HL-60 (cell line): ENCODE results near the gene TM7SF2.

ENCODE experiments used
- DNase-seq, 2 experiments: peaks; one replicate each; pipeline ENCODE4 v3.0.0-alpha.2; 2010 to 2020; ENCODE audit warnings: low read depth in 1 of 2, low spot score in 1 of 2
- H3K27ac ChIP-seq: fragments of 250-450 bp; sonication (Bioruptor Pico); replicated peaks from 2 replicates; pipeline ENCODE4 v1.5.1; 2020; ENCODE audit warnings: mild to moderate bottlenecking, moderate library complexity
- H3K27me3 ChIP-seq: fragments of 250-450 bp; sonication (Bioruptor Pico); 2 replicates; pipeline ENCODE4 v1.5.1; 2021; ENCODE audit warnings: mild to moderate bottlenecking, moderate library complexity; ENCODE audit not compliant: insufficient read depth, poor library complexity, severe bottlenecking
- H3K4me3 ChIP-seq: replicated peaks from 2 replicates; pipeline ENCODE4 v1.5.1; 2011; ENCODE audit warnings: mild to moderate bottlenecking, control low read depth, low read length; ENCODE audit not compliant: insufficient read depth
- CTCF ChIP-seq: IDR thresholded peaks from one replicate; pipeline ENCODE4 v1.5.1; 2011; ENCODE audit warnings: low read length, control low read depth, inconsistent platforms; ENCODE audit not compliant: insufficient read depth
- GABPA ChIP-seq: IDR thresholded peaks from 2 replicates; pipeline ENCODE4 v1.6.1; 2012; ENCODE audit warnings: low read depth
- POLR2AphosphoS5 ChIP-seq: IDR thresholded peaks from 2 replicates; pipeline ENCODE4 v1.6.1; 2012; ENCODE audit warnings: low read depth
- REST ChIP-seq: IDR thresholded peaks from 2 replicates; pipeline ENCODE4 v1.6.1; 2012; ENCODE audit warnings: low read depth; ENCODE audit not compliant: insufficient replicate concordance
- SPI1 ChIP-seq: IDR thresholded peaks from 2 replicates; pipeline ENCODE4 v1.6.1; 2012; ENCODE audit warnings: low read depth, mild to moderate bottlenecking, borderline replicate concordance

Gene TM7SF2

DNA sequence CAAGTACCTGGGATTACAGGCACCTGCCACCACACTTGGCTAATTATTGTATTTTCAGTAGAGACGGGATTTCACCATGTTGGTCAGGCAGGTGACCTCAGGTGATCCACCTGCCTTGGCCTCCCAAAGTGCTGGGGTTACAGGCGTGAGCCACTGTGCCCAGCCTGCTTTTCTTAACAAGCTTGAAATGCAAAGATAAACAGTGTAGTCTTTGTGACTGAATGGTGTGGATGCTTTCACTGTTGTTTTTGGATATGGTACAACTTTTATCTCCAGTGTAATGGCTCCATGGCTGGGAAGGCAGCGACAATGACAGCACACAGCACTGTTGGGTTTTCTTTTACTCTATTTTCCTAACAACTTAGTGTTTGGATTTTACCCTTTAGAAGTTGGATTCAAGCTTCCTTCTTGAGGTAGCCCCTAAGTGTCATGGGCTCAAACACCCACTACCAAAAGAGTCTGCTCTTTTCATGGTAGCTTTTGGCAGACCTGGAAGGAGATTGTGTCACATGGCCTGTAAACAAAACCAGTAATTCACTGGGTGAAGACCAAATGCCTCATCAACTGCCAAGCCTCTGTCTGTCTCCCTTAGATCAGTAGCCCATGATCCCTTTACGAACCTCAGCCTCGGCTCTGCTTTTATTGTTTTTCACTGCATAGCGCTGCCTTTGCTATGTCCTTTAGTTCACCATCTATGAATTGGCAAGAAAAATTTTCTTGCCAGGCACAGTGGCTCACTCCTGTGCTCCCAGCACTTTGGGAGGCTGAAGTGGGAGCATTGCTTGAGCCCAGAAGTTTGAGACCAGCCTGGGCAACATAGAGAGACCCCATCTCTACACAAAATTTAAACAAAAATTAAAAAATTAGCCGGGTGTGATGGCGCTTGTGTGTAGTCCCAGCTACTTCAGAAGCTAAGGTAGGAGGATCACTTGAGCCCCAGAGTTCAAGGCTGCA lies 9.3 kb upstream of the TM7SF2 start:
- no peak overlapping the region for H3K4me3 ChIP-seq
- H3K27ac ChIP-seq: no peak overlapping the region
- no peak for DNase-seq
- TF ChIP-seq SPI1 (no peak), POLR2AphosphoS5 (no peak), REST (no peak), GABPA (no peak), CTCF (no peak)
- H3K27me3 ChIP-seq: no peaks in the 10 kb centered on the region

GRCh38 chr11:65103476-65103875 lies 8.2 kb upstream of the TM7SF2 start:
- no peaks in the 10 kb centered on the region for H3K27me3 ChIP-seq
- no peak overlapping the region for H3K27ac ChIP-seq
- H3K4me3 ChIP-seq: no peak overlapping the region
- TF ChIP-seq POLR2AphosphoS5: no peak
- no peak for TF ChIP-seq REST
- no peak for TF ChIP-seq GABPA
- TF ChIP-seq SPI1: no peak
- TF ChIP-seq CTCF: no peak
- DNase-seq: no peak

GRCh38 chr11:65104628-65105027 lies 7.0 kb upstream of the TM7SF2 start:
- Histone ChIP-seq H3K27me3 (no peaks in the 10 kb centered on the region), H3K27ac (no peak overlapping the region), H3K4me3 (no peak overlapping the region)
- DNase-seq: no peak
- TF ChIP-seq CTCF: no peak
- no peak for TF ChIP-seq POLR2AphosphoS5
- TF ChIP-seq GABPA: no peak
- no peak for TF ChIP-seq REST
- TF ChIP-seq SPI1: no peak
